ENCODE results near the gene TNRC6B. TPM values are rescaled to one million over a fixed set of nuclear protein-coding genes. Genes with fewer than 3 reads are reported as not detected.

The TNRC6B gene
- total RNA-seq, 1 experiment from 2014 or later, result 58.1 TPM

DNA sequence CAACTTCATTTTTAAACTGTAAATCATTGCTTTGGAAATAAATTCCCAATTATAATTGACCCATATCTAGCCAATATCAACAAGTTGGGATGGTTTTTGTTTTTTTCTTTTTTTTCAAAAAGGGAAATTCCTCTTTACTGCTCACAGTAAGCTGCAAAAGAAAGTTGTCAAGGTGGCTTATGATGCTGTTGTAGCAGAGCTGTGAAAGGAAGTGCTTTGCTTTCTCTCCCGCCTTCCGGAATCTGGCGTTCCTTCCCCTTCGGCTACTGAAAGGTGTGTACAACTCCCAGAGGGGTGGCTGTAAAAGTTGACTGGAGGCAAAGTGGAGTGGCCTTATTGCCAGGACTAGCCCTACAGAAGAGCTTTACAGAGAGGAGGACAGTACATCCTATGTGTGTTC is 152.4 kb downstream of the TNRC6B start:
- Histone ChIP-seq H2AK5ac (ENCODE audit: insufficient read length, low read length) (no peak overlapping the region), H4K91ac (ENCODE audit: insufficient read length, low read depth, low read length) (no peak overlapping the region), H3K4me1 (ENCODE audit: insufficient read depth, low read length) (peaks cover 12% of the 10 kb centered on the region), H3K9ac (ENCODE audit: extremely low read depth, insufficient read length, low read length) (no peak overlapping the region), H4K20me1 (ENCODE audit: control insufficient read depth, insufficient read depth, insufficient read length) (peaks cover 2% of the 10 kb centered on the region), H3K79me1 (ENCODE audit: insufficient read depth, low read depth, low read length, poor library complexity, severe bottlenecking) (no peaks in the 10 kb centered on the region), H2BK12ac (ENCODE audit: insufficient read length, low read depth, low read length) (no peak overlapping the region), H3K4ac (ENCODE audit: low read depth, low read length) (no peak overlapping the region), H3K23me2 (ENCODE audit: insufficient read length, low read depth, low read length, poor library complexity, severe bottlenecking) (no peaks in the 10 kb centered on the region), H3T11ph (ENCODE audit: low read length) (no peak overlapping the region), H3K79me2 (ENCODE audit: insufficient read depth, low read length) (no peaks in the 10 kb centered on the region), H3K18ac (ENCODE audit: insufficient read length, low read depth, low read length) (no peak overlapping the region), H2BK15ac (ENCODE audit: low read depth, low read length) (no peak overlapping the region), H3K9me3 (ENCODE audit: control insufficient read depth, low read depth, low read length) (no peaks in the 10 kb centered on the region), H4K8ac (replicated peaks; ENCODE audit: insufficient read length, low read depth, low read length) (no peak overlapping the region), H2BK20ac (ENCODE audit: low read depth, low read length, poor library complexity, severe bottlenecking) (no peak overlapping the region), H3K27me3 (ENCODE audit: insufficient read depth, low read length) (no peaks in the 10 kb centered on the region), H2AFZ (ENCODE audit: low read length) (no peak overlapping the region), H3K4me2 (ENCODE audit: insufficient read depth, insufficient read length, low read length) (no peak overlapping the region), H3K56ac (ENCODE audit: insufficient read length, low read depth, low read length) (no peak overlapping the region), H4K5ac (ENCODE audit: insufficient read length, low read depth, low read length) (no peak overlapping the region), H3K14ac (ENCODE audit: insufficient read depth, low read length) (no peak overlapping the region), H3K23ac (ENCODE audit: insufficient read length, low read depth, low read length) (no peak overlapping the region), H3K27ac (ENCODE audit: insufficient read length, low read depth, low read length) (no peak overlapping the region), H2BK120ac (ENCODE audit: low read depth, low read length, poor library complexity, severe bottlenecking) (no peak overlapping the region), H2BK5ac (ENCODE audit: insufficient read length, low read length) (no peak overlapping the region)
- Mint-ChIP-seq H3K4me3 (no peak overlapping the region), H3K4me1 (peaks cover 70 to 81% of the 10 kb centered on the region in 2 experiments), H3K27me3 (ENCODE audit: low read depth) (no peaks in the 10 kb centered on the region; the same call in none of the 2 replicates), H3K9me3 (no peaks in the 10 kb centered on the region), H3K36me3 (ENCODE audit: insufficient read depth in 1 of 3, low read depth in 3 of 3) (peaks cover 0 to 32% (median 8%) of the 10 kb centered on the region in 3 experiments; a peak in 2 of 7 replicates), H3K27ac (peak overlapping the region in 1 of 3 experiments; percentile 90; a peak in 2 of 7 replicates)
- no CpG with 5 or more reads among the region's 4 CpGs for WGBS (ENCODE audit: extremely low coverage, insufficient read length, low lambda C conversion rate)
- TF ChIP-seq, protein P1, sequence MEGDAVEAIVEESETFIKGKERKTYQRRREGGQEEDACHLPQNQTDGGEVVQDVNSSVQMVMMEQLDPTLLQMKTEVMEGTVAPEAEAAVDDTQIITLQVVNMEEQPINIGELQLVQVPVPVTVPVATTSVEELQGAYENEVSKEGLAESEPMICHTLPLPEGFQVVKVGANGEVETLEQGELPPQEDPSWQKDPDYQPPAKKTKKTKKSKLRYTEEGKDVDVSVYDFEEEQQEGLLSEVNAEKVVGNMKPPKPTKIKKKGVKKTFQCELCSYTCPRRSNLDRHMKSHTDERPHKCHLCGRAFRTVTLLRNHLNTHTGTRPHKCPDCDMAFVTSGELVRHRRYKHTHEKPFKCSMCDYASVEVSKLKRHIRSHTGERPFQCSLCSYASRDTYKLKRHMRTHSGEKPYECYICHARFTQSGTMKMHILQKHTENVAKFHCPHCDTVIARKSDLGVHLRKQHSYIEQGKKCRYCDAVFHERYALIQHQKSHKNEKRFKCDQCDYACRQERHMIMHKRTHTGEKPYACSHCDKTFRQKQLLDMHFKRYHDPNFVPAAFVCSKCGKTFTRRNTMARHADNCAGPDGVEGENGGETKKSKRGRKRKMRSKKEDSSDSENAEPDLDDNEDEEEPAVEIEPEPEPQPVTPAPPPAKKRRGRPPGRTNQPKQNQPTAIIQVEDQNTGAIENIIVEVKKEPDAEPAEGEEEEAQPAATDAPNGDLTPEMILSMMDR (conservative IDR thresholded peaks at IDR 0.05), result no peak
- no peak for DNase-seq

Measured in H9 (cell line).